Measurements from ENCODE around the gene SYTL3.

SYTL3 gene

GRCh38 chr6:158752613-158753012 is 102.8 kb downstream of the SYTL3 start:
- no peak for DNase-seq (ENCODE audit: low read depth)
- no peak for TF ChIP-seq CTCF (IDR thresholded peaks at IDR 0.05; ENCODE audit: insufficient read depth, low read depth, low read length, missing control alignments)

GRCh38 chr6:158753811-158754210 is 104.0 kb downstream of the SYTL3 start:
- TF ChIP-seq CTCF (IDR thresholded peaks at IDR 0.05; ENCODE audit: insufficient read depth, low read depth, low read length, missing control alignments) = no peak
- no peak overlapping the region for H3K4me3 ChIP-seq (ENCODE audit: low read length)
- DNase-seq (ENCODE audit: low read depth) = no peak

More at GRCh38 chr6:158752613-158753012, 102.8 kb downstream of the SYTL3 start:
- no peak overlapping the region for H3K4me3 ChIP-seq (ENCODE audit: low read length)

- TF ChIP-seq CTCF (IDR thresholded peaks at IDR 0.05; ENCODE audit: insufficient read depth, low read depth, low read length, missing control alignments) = no peak
- no peak for DNase-seq (ENCODE audit: low read depth)
- H3K4me3 ChIP-seq (ENCODE audit: low read length) = no peak overlapping the region
Measured at GRCh38 chr6:158754738-158755137, 104.9 kb downstream of the SYTL3 start.

- no peak for DNase-seq (ENCODE audit: low read depth)
Measured at GRCh38 chr6:158755636-158756035, 105.8 kb downstream of the SYTL3 start.

GRCh38 chr6:158756126-158756525 is 106.3 kb downstream of the SYTL3 start:
- peak; percentile 74 for DNase-seq (ENCODE audit: low read depth)
- no peak for TF ChIP-seq CTCF (IDR thresholded peaks at IDR 0.05; ENCODE audit: insufficient read depth, low read depth, low read length, missing control alignments)
- no peak overlapping the region for H3K4me3 ChIP-seq (ENCODE audit: low read length)

More at GRCh38 chr6:158755636-158756035, 105.8 kb downstream of the SYTL3 start:
- TF ChIP-seq CTCF (IDR thresholded peaks at IDR 0.05; ENCODE audit: insufficient read depth, low read depth, low read length, missing control alignments) = no peak
- no peak overlapping the region for H3K4me3 ChIP-seq (ENCODE audit: low read length)

GRCh38 chr6:158756977-158757752 is 107.3 kb downstream of the SYTL3 start:
- TF ChIP-seq CTCF (IDR thresholded peaks at IDR 0.05; ENCODE audit: insufficient read depth, low read depth, low read length, missing control alignments) = no peak

GRCh38 chr6:158757753-158758090 is 107.9 kb downstream of the SYTL3 start:
- H3K4me3 ChIP-seq (ENCODE audit: low read length) = no peak overlapping the region
- no peak for DNase-seq (ENCODE audit: low read depth)
- no peak for TF ChIP-seq CTCF (IDR thresholded peaks at IDR 0.05; ENCODE audit: insufficient read depth, low read depth, low read length, missing control alignments)

More at GRCh38 chr6:158756977-158757752, 107.3 kb downstream of the SYTL3 start:
- no peak overlapping the region for H3K4me3 ChIP-seq (ENCODE audit: low read length)
- DNase-seq (ENCODE audit: low read depth) = no peak
